Activated CD4-positive, alpha-beta memory T cell treated with anti-CD3 and anti-CD28 coated beads for 36 hours (primary cell): Measurements from ENCODE around the gene PRCP. TPM values are rescaled to one million over a fixed set of nuclear protein-coding genes. Genes with fewer than 3 reads are reported as not detected.
"Not testable (repeated sequence)": the region's sequence is repeated elsewhere in the genome, so short reads cannot be mapped to it uniquely, and the experiment has no call there.

Source experiments
- CTCF ChIA-PET: fragments of 350-600 bp; sonication (Branson Sonifier 250); formaldehyde crosslinking; loops from one replicate; lab custom pipeline; 2021; ENCODE audit warnings: antibody characterized with exemption, inconsistent platforms; lab: Charles Lee
- POLR2A ChIA-PET: fragments of 350-600 bp; sonication (Branson Sonifier 250); formaldehyde crosslinking; loops from one replicate; lab custom pipeline; 2021; ENCODE audit warnings: antibody characterized with exemption; lab: Charles Lee
- DNase-seq: peaks from one replicate; pipeline ENCODE4 v3.0.0-alpha.2; 2020
- H3K27ac Mint-ChIP-seq: one replicate; pipeline ENCODE4 v1.8.0; 2021; ENCODE audit warnings: mixed read lengths
- H3K27me3 Mint-ChIP-seq: one replicate; pipeline ENCODE4 v1.8.0; 2021; ENCODE audit warnings: mixed read lengths
- H3K36me3 Mint-ChIP-seq: one replicate; pipeline ENCODE4 v1.8.0; 2021; ENCODE audit warnings: mixed read lengths
- H3K4me1 Mint-ChIP-seq: one replicate; pipeline ENCODE4 v1.8.0; 2021; ENCODE audit warnings: low read depth, mixed read lengths
- H3K4me3 Mint-ChIP-seq: one replicate; pipeline ENCODE4 v1.8.0; 2021; ENCODE audit warnings: mild to moderate bottlenecking, mixed read lengths
- H3K9me3 Mint-ChIP-seq: one replicate; pipeline ENCODE4 v1.8.0; 2021; ENCODE audit warnings: mixed read lengths
- intact Hi-C: fragments of 100-400 bp; cut with micrococcal nuclease; formaldehyde crosslinking; loops from one replicate; pipeline ENCODE4 v1.15.1; 2023
- total RNA-seq, 2 experiments: library from RNA; stranded (reverse); gene quantifications; one replicate each; pipeline ENCODE4 v1.2.3, GENCODE V29; 2021

The PRCP gene
- total RNA-seq, 2 experiments from 2014 or later: 26.7 to 27.0 TPM

GRCh38 chr11:82930229-82930628 is 30.0 kb upstream of the PRCP start:
- Mint-ChIP-seq H3K4me1 (peaks cover 18% of the 10 kb centered on the region), H3K9me3 (no peaks in the 10 kb centered on the region), H3K27ac (no peak overlapping the region), H3K27me3 (no peaks in the 10 kb centered on the region), H3K4me3 (no peak overlapping the region), H3K36me3 (peaks cover 38% of the 10 kb centered on the region)
- no peak for DNase-seq
- ChIA-PET CTCF (interaction anchor here (0.8 to 1.6 kb wide), 4 partner anchors 11 to 346 kb away, joined by 3 to 11 read pairs (median 4); no protein-coding TSS in a partner anchor), POLR2A (interaction anchor here (0.7 to 1.0 kb wide), 2 partner anchors 53 to 146 kb away, joined by 3 read pairs; no protein-coding TSS in a partner anchor)
- intact Hi-C loops: no loop called here

- ChIA-PET CTCF (interaction anchor here (1.3 to 1.6 kb wide), 2 partner anchors 12 to 61 kb away, joined by 3 to 11 read pairs; no protein-coding TSS in a partner anchor), POLR2A (interaction anchor here (1.0 kb wide), 1 partner anchor 147 kb away, joined by 3 read pairs; no protein-coding TSS in a partner anchor)
- Mint-ChIP-seq H3K27me3 (no peaks in the 10 kb centered on the region), H3K4me3 (no peak overlapping the region), H3K4me1 (peaks cover 18% of the 10 kb centered on the region), H3K36me3 (peaks cover 39% of the 10 kb centered on the region), H3K27ac (no peak overlapping the region), H3K9me3 (no peaks in the 10 kb centered on the region)
- no peak for DNase-seq
- intact Hi-C loops: loop anchor here (5.0 kb wide), 1 partner anchor 143 kb away; the partner anchor contains the start of gene RAB30
Measured at GRCh38 chr11:82929121-82929520, 28.9 kb upstream of the PRCP start.

GRCh38 chr11:82927264-82927880 is 27.1 kb upstream of the PRCP start:
- peaks cover 34% of the 10 kb centered on the region for H3K36me3 Mint-ChIP-seq
- ChIA-PET POLR2A (no interaction called here), CTCF (interaction anchor here (0.5 to 3.9 kb wide), 21 partner anchors 10 to 323 kb away, joined by 3 to 14 read pairs (median 4); partner anchors contain the start of gene DDIAS)
- H3K4me3 Mint-ChIP-seq: no peak overlapping the region
- H3K27ac Mint-ChIP-seq: no peak overlapping the region
- H3K9me3 Mint-ChIP-seq: no peaks in the 10 kb centered on the region
- no peaks in the 10 kb centered on the region for H3K27me3 Mint-ChIP-seq
- intact Hi-C loops: loop anchor here (1.0 to 5.0 kb wide), 4 partner anchors 33 to 145 kb away; partner anchors contain the start of gene RAB30
- no peak for DNase-seq
- H3K4me1 Mint-ChIP-seq: peaks cover 14% of the 10 kb centered on the region

- Mint-ChIP-seq H3K9me3 (no peaks in the 10 kb centered on the region), H3K36me3 (peaks cover 33% of the 10 kb centered on the region), H3K27me3 (no peaks in the 10 kb centered on the region), H3K4me3 (no peak overlapping the region), H3K4me1 (peaks cover 29% of the 10 kb centered on the region), H3K27ac (no peak overlapping the region)
- intact Hi-C loops: loop anchor here (5.0 kb wide), 1 partner anchor 148 kb away; the partner anchor contains the start of gene RAB30
- ChIA-PET POLR2A (no interaction called here), CTCF (interaction anchor here (1.0 to 3.9 kb wide), 4 partner anchors 10 to 799 kb away, joined by 3 to 14 read pairs (median 6); no protein-coding TSS in a partner anchor)
- no peak for DNase-seq
Measured at GRCh38 chr11:82924522-82925224, 24.4 kb upstream of the PRCP start.

- H3K27ac Mint-ChIP-seq: not testable (repeated sequence)
Measured at GRCh38 chr11:82922396-82923173, 22.4 kb upstream of the PRCP start.

GRCh38 chr11:82920227-82920626 is 20.0 kb upstream of the PRCP start:
- intact Hi-C loops: loop anchor here (1.0 kb wide), 1 partner anchor 19 kb away; the partner anchor contains the start of gene DDIAS
- H3K9me3 Mint-ChIP-seq, CTCF ChIA-PET, POLR2A ChIA-PET, H3K27me3 Mint-ChIP-seq, DNase-seq: not testable (repeated sequence)
- H3K36me3 Mint-ChIP-seq: peaks cover 64% of the 10 kb centered on the region
- H3K4me1 Mint-ChIP-seq: peaks cover 32% of the 10 kb centered on the region
- peak overlapping the region; percentile 6 for H3K4me3 Mint-ChIP-seq
- H3K27ac Mint-ChIP-seq: peak overlapping the region; percentile 40

More at GRCh38 chr11:82922396-82923173, 22.4 kb upstream of the PRCP start:
- intact Hi-C loops, H3K9me3 Mint-ChIP-seq, H3K4me3 Mint-ChIP-seq, POLR2A ChIA-PET, H3K27me3 Mint-ChIP-seq, DNase-seq, CTCF ChIA-PET: not testable (repeated sequence)
- Mint-ChIP-seq H3K4me1 (peaks cover 38% of the 10 kb centered on the region), H3K36me3 (peaks cover 46% of the 10 kb centered on the region)

- DNase-seq, POLR2A ChIA-PET, H3K9me3 Mint-ChIP-seq, H3K27me3 Mint-ChIP-seq, CTCF ChIA-PET: not testable (repeated sequence)
- H3K27ac Mint-ChIP-seq: peak overlapping the region; percentile 40
- peaks cover 32% of the 10 kb centered on the region for H3K4me1 Mint-ChIP-seq
- H3K4me3 Mint-ChIP-seq: peak overlapping the region; percentile 6
- intact Hi-C loops: loop anchor here (1.0 kb wide), 1 partner anchor 18 kb away; the partner anchor contains the start of gene DDIAS
- H3K36me3 Mint-ChIP-seq: peaks cover 66% of the 10 kb centered on the region
Measured at GRCh38 chr11:82919786-82920185, 19.6 kb upstream of the PRCP start.

- no peak for DNase-seq
- Mint-ChIP-seq H3K9me3 (peaks cover 7% of the 10 kb centered on the region), H3K27ac (no peak overlapping the region), H3K4me3 (no peak overlapping the region), H3K36me3 (peaks cover 16% of the 10 kb centered on the region), H3K4me1 (peaks cover 16% of the 10 kb centered on the region), H3K27me3 (no peaks in the 10 kb centered on the region)
- ChIA-PET CTCF (interaction anchor here (1.5 to 1.9 kb wide), 2 partner anchors 42 to 342 kb away, joined by 3 to 5 read pairs; no protein-coding TSS in a partner anchor), POLR2A (no interaction called here)
- intact Hi-C loops: no loop called here
Measured at GRCh38 chr11:82909015-82909640, 8.9 kb upstream of the PRCP start.

GRCh38 chr11:82908311-82908710 is 8.1 kb upstream of the PRCP start:
- ChIA-PET POLR2A (no interaction called here), CTCF (interaction anchor here (1.3 to 2.1 kb wide), 4 partner anchors 41 to 343 kb away, joined by 3 to 7 read pairs (median 4); no protein-coding TSS in a partner anchor)
- Mint-ChIP-seq H3K4me3 (no peak overlapping the region), H3K36me3 (peaks cover 13% of the 10 kb centered on the region), H3K27me3 (no peaks in the 10 kb centered on the region), H3K27ac (no peak overlapping the region), H3K4me1 (peaks cover 24% of the 10 kb centered on the region), H3K9me3 (peaks cover 7% of the 10 kb centered on the region)
- intact Hi-C loops: no loop called here
- DNase-seq: no peak

- peaks cover 7% of the 10 kb centered on the region for H3K9me3 Mint-ChIP-seq
- H3K27ac Mint-ChIP-seq: no peak overlapping the region
- CTCF ChIA-PET: interaction anchor here (0.8 to 2.1 kb wide), 9 partner anchors 9 to 344 kb away, joined by 3 to 7 read pairs (median 4); partner anchors contain the start of gene PCF11
- POLR2A ChIA-PET: no interaction called here
- H3K4me3 Mint-ChIP-seq: no peak overlapping the region
- peaks cover 34% of the 10 kb centered on the region for H3K4me1 Mint-ChIP-seq
- no peak for DNase-seq
- H3K27me3 Mint-ChIP-seq: no peaks in the 10 kb centered on the region
- intact Hi-C loops: no loop called here
- H3K36me3 Mint-ChIP-seq: peaks cover 10% of the 10 kb centered on the region
Measured at GRCh38 chr11:82907371-82907770, 7.1 kb upstream of the PRCP start.

- Mint-ChIP-seq H3K27ac (no peak overlapping the region), H3K4me1 (peaks cover 38% of the 10 kb centered on the region), H3K9me3 (peaks cover 6% of the 10 kb centered on the region), H3K36me3 (peaks cover 9% of the 10 kb centered on the region), H3K27me3 (no peaks in the 10 kb centered on the region), H3K4me3 (no peak overlapping the region)
- DNase-seq: no peak
- intact Hi-C loops: loop anchor here (1.0 kb wide), 2 partner anchors 249 to 343 kb away; no protein-coding TSS in a partner anchor
- POLR2A ChIA-PET: no interaction called here
- CTCF ChIA-PET: interaction anchor here (0.8 to 2.1 kb wide), 6 partner anchors 10 to 344 kb away, joined by 3 to 7 read pairs (median 4); partner anchors contain the start of gene PCF11
Measured at GRCh38 chr11:82906931-82907330, 6.7 kb upstream of the PRCP start.
